ENCODE measurements around the gene ZNF655.

ZNF655 gene

GRCh38 chr7:99558306-99559174, at the start of gene ZNF655:
TSS of gene ZNF655 (plus strand) at chr7:99558642. CDS start at chr7:99560560, 1,918 bp downstream.
- peaks cover 39% of the 10 kb centered on the region for H3K4me1 ChIP-seq (ENCODE audit: control insufficient read depth, insufficient read depth, low read length, unreplicated experiment)
- H3K36me3 ChIP-seq (ENCODE audit: insufficient read depth, low read length): peaks cover 22% of the 10 kb centered on the region
- peaks cover 52% of the 10 kb centered on the region for H3K79me2 ChIP-seq (ENCODE audit: control insufficient read depth, insufficient read depth, low read length, unreplicated experiment)
- peak within 1 kb of the TSS; percentile 45 for H2AFZ ChIP-seq (ENCODE audit: low read length, unreplicated experiment)
- H3K4me3 ChIP-seq (ENCODE audit: low read depth, low read length): peak within 1 kb of the TSS; percentile 96
- no peaks in the 10 kb centered on the region for H3K27me3 ChIP-seq (ENCODE audit: insufficient read depth, low read length)
- peak within 1 kb of the TSS; percentile 85 for H3K27ac ChIP-seq (ENCODE audit: low read depth, low read length)

DNA sequence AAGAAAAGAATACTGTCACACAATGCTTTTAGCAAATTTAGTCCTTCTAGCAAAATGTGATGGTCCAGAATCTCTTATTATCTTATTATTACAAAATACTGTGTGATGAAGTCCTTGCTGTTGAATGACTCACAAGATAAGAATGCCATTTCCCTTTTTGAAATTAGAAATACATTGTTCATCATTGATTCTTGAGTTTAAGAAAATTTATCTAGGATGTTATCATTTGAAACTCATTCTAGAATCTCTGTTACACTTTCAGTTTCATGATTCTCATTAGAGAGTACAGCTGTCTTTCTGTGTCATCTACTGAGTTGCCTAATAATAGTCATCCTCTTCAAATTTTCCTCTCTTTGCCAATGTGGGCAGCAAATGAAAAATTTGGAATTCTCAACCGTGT, 44.4 kb upstream of the ZNF655 start:
- H3K79me2 ChIP-seq (ENCODE audit: control insufficient read depth, insufficient read depth, low read length, unreplicated experiment): peaks cover 15% of the 10 kb centered on the region

DNA sequence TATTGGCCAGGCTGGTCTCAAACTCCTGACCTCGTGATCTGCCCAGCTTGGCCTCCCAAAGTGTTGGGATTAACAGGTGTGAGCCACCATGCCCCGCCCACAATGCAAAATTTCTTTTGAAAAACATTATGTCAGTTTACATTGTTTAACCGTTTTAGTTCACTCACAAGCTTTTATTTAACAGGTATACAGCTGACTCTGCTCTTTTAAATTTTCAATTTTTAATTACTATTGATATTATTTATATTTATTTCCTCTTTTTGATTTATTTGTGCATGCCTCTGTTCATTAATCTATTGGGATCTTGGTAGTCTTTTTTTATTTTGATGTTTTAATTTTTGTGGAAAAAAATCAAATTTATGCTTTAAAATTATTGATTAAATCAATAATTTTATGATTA, 37.0 kb upstream of the ZNF655 start:
- Histone ChIP-seq H3K79me2 (ENCODE audit: control insufficient read depth, insufficient read depth, low read length, unreplicated experiment) (peaks cover under 1% of the 10 kb centered on the region), H3K27me3 (ENCODE audit: insufficient read depth, low read length) (no peaks in the 10 kb centered on the region), H3K27ac (ENCODE audit: low read depth, low read length) (no peak overlapping the region), H3K4me3 (ENCODE audit: low read depth, low read length) (no peak overlapping the region), H3K36me3 (ENCODE audit: insufficient read depth, low read length) (peaks cover 33% of the 10 kb centered on the region), H2AFZ (ENCODE audit: low read length, unreplicated experiment) (no peak overlapping the region), H3K4me1 (ENCODE audit: control insufficient read depth, insufficient read depth, low read length, unreplicated experiment) (no peaks in the 10 kb centered on the region)

More for the DNA sequence above, 44.4 kb upstream of the ZNF655 start:
- Histone ChIP-seq H3K36me3 (ENCODE audit: insufficient read depth, low read length) (peaks cover 14% of the 10 kb centered on the region; the same call in 1 of the 2 replicates), H3K4me1 (ENCODE audit: control insufficient read depth, insufficient read depth, low read length, unreplicated experiment) (peaks cover 4% of the 10 kb centered on the region), H3K4me3 (ENCODE audit: low read depth, low read length) (no peak overlapping the region), H2AFZ (ENCODE audit: low read length, unreplicated experiment) (no peak overlapping the region), H3K27ac (ENCODE audit: low read depth, low read length) (peak overlapping the region; percentile 54), H3K27me3 (ENCODE audit: insufficient read depth, low read length) (no peaks in the 10 kb centered on the region)

DNA sequence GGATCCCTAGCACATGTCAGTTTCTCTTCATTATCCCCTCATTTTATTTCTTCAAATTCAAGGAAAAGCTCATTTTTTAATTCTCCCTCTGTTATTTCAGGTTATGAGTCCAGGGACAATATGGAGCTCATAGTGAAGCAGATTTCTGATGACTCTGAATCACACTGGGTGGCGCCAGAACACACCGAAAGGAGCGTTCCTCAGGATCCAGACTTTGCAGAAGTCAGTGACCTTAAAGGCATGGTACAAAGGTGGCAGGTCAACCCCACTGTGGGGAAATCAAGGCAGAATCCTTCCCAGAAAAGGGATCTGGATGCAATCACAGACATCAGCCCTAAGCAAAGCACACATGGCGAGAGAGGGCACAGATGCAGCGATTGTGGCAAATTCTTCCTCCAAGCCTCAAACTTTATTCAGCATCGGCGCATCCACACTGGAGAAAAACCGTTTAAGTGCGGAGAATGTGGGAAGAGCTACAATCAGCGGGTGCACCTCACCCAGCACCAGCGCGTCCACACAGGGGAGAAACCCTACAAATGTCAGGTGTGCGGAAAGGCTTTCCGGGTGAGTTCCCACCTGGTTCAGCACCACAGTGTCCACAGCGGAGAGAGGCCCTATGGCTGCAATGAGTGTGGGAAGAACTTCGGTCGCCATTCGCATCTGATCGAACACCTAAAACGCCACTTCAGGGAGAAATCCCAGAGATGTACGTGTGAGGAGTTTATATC, 32.6 kb upstream of the ZNF655 start:
- no peak overlapping the region for H3K27ac ChIP-seq (ENCODE audit: low read depth, low read length)
- no peak overlapping the region for H2AFZ ChIP-seq (ENCODE audit: low read length, unreplicated experiment)
- no peaks in the 10 kb centered on the region for H3K4me1 ChIP-seq (ENCODE audit: control insufficient read depth, insufficient read depth, low read length, unreplicated experiment)
- no peaks in the 10 kb centered on the region for H3K79me2 ChIP-seq (ENCODE audit: control insufficient read depth, insufficient read depth, low read length, unreplicated experiment)
- H3K4me3 ChIP-seq (ENCODE audit: low read depth, low read length): no peak overlapping the region
- H3K27me3 ChIP-seq (ENCODE audit: insufficient read depth, low read length): no peaks in the 10 kb centered on the region
- H3K36me3 ChIP-seq (ENCODE audit: insufficient read depth, low read length): peaks cover 56% of the 10 kb centered on the region

DNA sequence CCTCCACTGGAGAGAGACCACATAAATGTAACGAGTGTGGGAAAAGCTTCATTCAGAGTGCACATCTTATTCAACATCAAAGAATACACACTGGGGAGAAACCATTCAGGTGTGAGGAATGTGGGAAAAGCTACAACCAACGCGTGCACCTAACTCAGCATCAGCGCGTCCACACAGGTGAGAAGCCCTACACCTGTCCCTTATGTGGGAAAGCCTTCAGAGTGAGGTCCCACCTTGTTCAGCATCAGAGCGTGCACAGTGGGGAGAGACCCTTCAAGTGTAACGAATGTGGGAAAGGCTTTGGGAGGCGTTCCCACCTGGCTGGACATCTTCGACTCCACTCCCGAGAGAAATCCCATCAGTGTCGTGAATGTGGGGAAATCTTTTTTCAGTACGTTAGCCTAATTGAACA, 27.1 kb upstream of the ZNF655 start:
- Histone ChIP-seq H3K79me2 (ENCODE audit: control insufficient read depth, insufficient read depth, low read length, unreplicated experiment) (no peaks in the 10 kb centered on the region), H3K4me3 (ENCODE audit: low read depth, low read length) (no peak overlapping the region), H3K36me3 (ENCODE audit: insufficient read depth, low read length) (peaks cover 71% of the 10 kb centered on the region), H3K27me3 (ENCODE audit: insufficient read depth, low read length) (no peaks in the 10 kb centered on the region), H3K4me1 (ENCODE audit: control insufficient read depth, insufficient read depth, low read length, unreplicated experiment) (no peaks in the 10 kb centered on the region), H3K27ac (ENCODE audit: low read depth, low read length) (no peak overlapping the region), H2AFZ (ENCODE audit: low read length, unreplicated experiment) (no peak overlapping the region)

- Histone ChIP-seq H3K4me1 (ENCODE audit: control insufficient read depth, insufficient read depth, low read length, unreplicated experiment) (no peaks in the 10 kb centered on the region), H2AFZ (ENCODE audit: low read length, unreplicated experiment) (no peak overlapping the region), H3K4me3 (ENCODE audit: low read depth, low read length) (no peak overlapping the region), H3K79me2 (ENCODE audit: control insufficient read depth, insufficient read depth, low read length, unreplicated experiment) (no peaks in the 10 kb centered on the region), H3K27ac (ENCODE audit: low read depth, low read length) (no peak overlapping the region), H3K27me3 (ENCODE audit: insufficient read depth, low read length) (no peaks in the 10 kb centered on the region), H3K36me3 (ENCODE audit: insufficient read depth, low read length) (peaks cover 33% of the 10 kb centered on the region)
These were observed 22.8 kb upstream of the ZNF655 start for GRCh38 chr7:99535667-99536066.

- no peak overlapping the region for H3K4me3 ChIP-seq (ENCODE audit: low read depth, low read length)
- H3K79me2 ChIP-seq (ENCODE audit: control insufficient read depth, insufficient read depth, low read length, unreplicated experiment): no peaks in the 10 kb centered on the region
- 0 out of 2 replicates have a peak, but pooled peaks cover 8% of the 10 kb centered on the region for H3K36me3 ChIP-seq (ENCODE audit: insufficient read depth, low read length)
- no peak overlapping the region for H3K27ac ChIP-seq (ENCODE audit: low read depth, low read length)
- H2AFZ ChIP-seq (ENCODE audit: low read length, unreplicated experiment): no peak overlapping the region
- H3K4me1 ChIP-seq (ENCODE audit: control insufficient read depth, insufficient read depth, low read length, unreplicated experiment): no peaks in the 10 kb centered on the region
- no peaks in the 10 kb centered on the region for H3K27me3 ChIP-seq (ENCODE audit: insufficient read depth, low read length)
These were observed 19.1 kb upstream of the ZNF655 start for GRCh38 chr7:99539213-99539811.

DNA sequence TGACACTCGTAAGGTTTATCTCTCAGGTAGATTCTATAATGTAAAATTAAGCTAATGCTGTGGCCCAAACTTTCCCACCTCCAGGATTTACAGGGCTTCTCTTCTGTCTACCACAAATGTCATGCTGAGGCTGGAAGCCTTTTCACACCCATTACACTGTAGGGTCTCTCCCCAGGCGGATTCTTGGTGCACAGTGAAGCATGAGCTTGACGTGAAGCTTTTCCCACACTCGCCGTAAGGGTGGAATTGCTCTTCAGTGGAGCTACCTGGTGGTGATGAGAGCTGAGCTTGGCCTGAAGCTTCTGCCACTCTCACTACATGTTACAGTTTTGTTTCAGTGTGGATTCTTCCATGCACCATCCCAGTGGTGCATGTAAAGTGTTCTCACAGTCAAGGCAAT, 17.9 kb upstream of the ZNF655 start:
- Histone ChIP-seq H3K36me3 (ENCODE audit: insufficient read depth, low read length) (0 out of 2 replicates have a peak, but pooled peaks cover 8% of the 10 kb centered on the region), H3K79me2 (ENCODE audit: control insufficient read depth, insufficient read depth, low read length, unreplicated experiment) (no peaks in the 10 kb centered on the region), H3K4me3 (ENCODE audit: low read depth, low read length) (no peak overlapping the region), H3K4me1 (ENCODE audit: control insufficient read depth, insufficient read depth, low read length, unreplicated experiment) (no peaks in the 10 kb centered on the region), H3K27me3 (ENCODE audit: insufficient read depth, low read length) (no peaks in the 10 kb centered on the region), H2AFZ (ENCODE audit: low read length, unreplicated experiment) (no peak overlapping the region), H3K27ac (ENCODE audit: low read depth, low read length) (no peak overlapping the region)

GRCh38 chr7:99541212-99541611, 17.2 kb upstream of the ZNF655 start:
- H2AFZ ChIP-seq (ENCODE audit: low read length, unreplicated experiment): no peak overlapping the region
- H3K27ac ChIP-seq (ENCODE audit: low read depth, low read length): no peak overlapping the region
- 0 out of 2 replicates have a peak, but pooled peaks cover 9% of the 10 kb centered on the region for H3K36me3 ChIP-seq (ENCODE audit: insufficient read depth, low read length)
- H3K4me3 ChIP-seq (ENCODE audit: low read depth, low read length): no peak overlapping the region
- H3K27me3 ChIP-seq (ENCODE audit: insufficient read depth, low read length): no peaks in the 10 kb centered on the region
- no peaks in the 10 kb centered on the region for H3K4me1 ChIP-seq (ENCODE audit: control insufficient read depth, insufficient read depth, low read length, unreplicated experiment)
- H3K79me2 ChIP-seq (ENCODE audit: control insufficient read depth, insufficient read depth, low read length, unreplicated experiment): no peaks in the 10 kb centered on the region

DNA sequence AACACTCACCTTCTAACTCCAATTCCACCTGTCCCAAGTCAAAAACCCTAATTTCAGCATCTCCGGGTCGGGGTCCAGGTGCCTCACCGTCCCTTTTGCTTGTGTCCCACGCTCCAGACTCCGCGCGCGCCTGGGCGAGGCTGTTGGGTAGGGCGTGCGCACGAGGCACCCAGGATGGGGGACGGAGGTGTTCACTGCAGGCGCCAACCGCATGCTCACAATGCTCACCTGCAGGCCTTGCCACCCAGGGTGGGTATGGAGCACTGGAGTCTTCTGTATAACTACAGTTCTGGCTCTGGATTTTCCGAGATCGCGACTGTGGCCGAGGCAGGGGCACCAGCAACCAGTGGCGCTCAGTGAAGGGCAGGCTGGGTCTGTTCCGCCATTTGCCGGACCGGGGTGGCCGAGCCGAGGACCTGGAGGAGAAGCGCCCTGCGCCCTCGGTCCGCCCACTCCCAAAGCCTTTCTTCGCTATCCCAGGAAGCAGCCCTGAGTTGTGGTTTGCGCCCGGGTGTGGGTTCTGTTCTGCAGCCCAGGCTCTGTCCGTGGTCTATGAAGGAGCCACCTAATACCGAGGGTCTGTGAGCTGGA, 15.3 kb upstream of the ZNF655 start:
- Histone ChIP-seq H3K4me3 (ENCODE audit: low read depth, low read length) (no peak overlapping the region), H3K4me1 (ENCODE audit: control insufficient read depth, insufficient read depth, low read length, unreplicated experiment) (no peaks in the 10 kb centered on the region), H3K36me3 (ENCODE audit: insufficient read depth, low read length) (peaks cover 24% of the 10 kb centered on the region), H3K79me2 (ENCODE audit: control insufficient read depth, insufficient read depth, low read length, unreplicated experiment) (no peaks in the 10 kb centered on the region), H3K27ac (ENCODE audit: low read depth, low read length) (no peak overlapping the region), H2AFZ (ENCODE audit: low read length, unreplicated experiment) (no peak overlapping the region), H3K27me3 (ENCODE audit: insufficient read depth, low read length) (no peaks in the 10 kb centered on the region)
